SK-N-SH (cell line): ENCODE data around the gene PRRC2B. TPM values are rescaled to one million over a fixed set of nuclear protein-coding genes. Genes with fewer than 3 reads are reported as not detected.

Experiments used
- CTCF ChIA-PET: fragments of 300-600, 350-600 bp; formaldehyde crosslinking; extraction: SDS; loops from one replicate; lab custom pipeline; 2021; lab: Yijun Ruan, JAX
- POLR2A ChIA-PET: fragments of 350-600 bp; sonication (Branson Sonifier 250); formaldehyde crosslinking; extraction: SDS; loops from one replicate; lab custom pipeline; 2020; ENCODE audit warnings: antibody characterized with exemption, inconsistent platforms; lab: Yijun Ruan, JAX
- DNase-seq: peaks from one replicate; pipeline ENCODE4 v3.0.0; 2012
- H2AFZ ChIP-seq: fragments of 200-600 bp; sonication (generic); 2 replicates; pipeline ENCODE4 v1.8.1; 2016; ENCODE audit warnings: antibody characterized with exemption, mild to moderate bottlenecking, low read depth
- H3F3A ChIP-seq: fragments of 200-600 bp; sonication (generic); replicated peaks from 2 replicates; pipeline ENCODE3; 2016; ENCODE audit warnings: antibody characterized with exemption, mild to moderate bottlenecking; ENCODE audit not compliant: insufficient read depth
- H3K27ac ChIP-seq, 2 experiments: fragments of 200-500 bp in 1 of 2; fragments of 200-600 bp in 1 of 2; sonication (Bioruptor generic) in 1 of 2; sonication (generic), shearing (Covaris generic) in 1 of 2; 2 replicates each; pipeline versions ENCODE4 v1.5.1 to v1.6.1; 2014 to 2016; ENCODE audit warnings: low read depth in 2 of 2, inconsistent platforms in 1 of 2, low read length in 1 of 2, mild to moderate bottlenecking in 1 of 2, mixed read lengths in 1 of 2
- H3K27me3 ChIP-seq: fragments of 200-600 bp; sonication (generic), shearing (Covaris generic); 2 replicates; pipeline ENCODE4 v1.6.1; 2016; ENCODE audit warnings: mixed run types; ENCODE audit not compliant: insufficient read depth
- H3K36me3 ChIP-seq, 2 experiments: fragments of 200-500 bp in 1 of 2; fragments of 200-600 bp in 1 of 2; sonication (Bioruptor generic) in 1 of 2; sonication (generic) in 1 of 2; replicated peaks in 1 of 2; 2 replicates each; pipeline versions ENCODE3 to v1.5.1; 2014 to 2016; ENCODE audit warnings: low read length in 1 of 2, mild to moderate bottlenecking in 1 of 2; ENCODE audit not compliant: insufficient read depth in 2 of 2, control insufficient read depth in 1 of 2
- H3K4me1 ChIP-seq, 2 experiments: fragments of 200-500 bp in 1 of 2; fragments of 200-600 bp in 1 of 2; sonication (Bioruptor generic) in 1 of 2; sonication (generic), shearing (Covaris generic) in 1 of 2; 2 replicates each; pipeline versions ENCODE4 v1.5.1 to v1.6.1; 2014 to 2016; ENCODE audit warnings: low read depth in 1 of 2, low read length in 1 of 2, mixed run types in 1 of 2; ENCODE audit not compliant: insufficient read depth in 2 of 2, control insufficient read depth in 1 of 2
- H3K4me2 ChIP-seq: fragments of 200-600 bp; sonication (generic), shearing (Covaris generic); 2 replicates; pipeline ENCODE4 v1.6.1; 2017; ENCODE audit warnings: mixed run types
- H3K4me3 ChIP-seq, 2 experiments: fragments of 200-500 bp in 1 of 2; fragments of 200-600 bp in 1 of 2; sonication (Bioruptor generic) in 1 of 2; sonication (generic), shearing (Covaris generic) in 1 of 2; 2 replicates each; pipeline versions ENCODE4 v1.5.1 to v1.8.1; 2014 to 2016; ENCODE audit warnings: low read depth in 2 of 2, inconsistent platforms in 1 of 2, low read length in 1 of 2, mild to moderate bottlenecking in 1 of 2, mixed read lengths in 1 of 2, moderate library complexity in 1 of 2
- H3K79me2 ChIP-seq: fragments of 200-600 bp; sonication (generic); 2 replicates; pipeline ENCODE4 v1.8.1; 2017; ENCODE audit warnings: mild to moderate bottlenecking; ENCODE audit not compliant: insufficient read depth
- H3K9ac ChIP-seq: fragments of 200-600 bp; sonication (generic); 2 replicates; pipeline ENCODE4 v1.6.1; 2017; ENCODE audit warnings: mixed run types
- H3K9me2 ChIP-seq: fragments of 200-600 bp; sonication (generic); 2 replicates; pipeline ENCODE4 v1.6.1; 2017; ENCODE audit warnings: mixed run types
- H3K9me3 ChIP-seq: fragments of 200-600 bp; sonication (generic); 2 replicates; pipeline ENCODE4 v1.6.1; 2017; ENCODE audit warnings: mixed run types, mild to moderate bottlenecking, moderate library complexity
- H4K20me1 ChIP-seq: fragments of 200-600 bp; sonication (generic); 2 replicates; pipeline ENCODE4 v1.6.1; 2017; ENCODE audit warnings: mild to moderate bottlenecking, mixed run types; ENCODE audit not compliant: insufficient read depth
- CHD2 ChIP-seq: fragments of 150-350 bp; IDR thresholded peaks from 2 replicates; pipeline ENCODE4 v1.6.1; 2018; ENCODE audit warnings: low read length; ENCODE audit not compliant: partially characterized antibody
- CTCF ChIP-seq: fragments of 200-600 bp; sonication (generic); IDR thresholded peaks from 2 replicates; pipeline ENCODE4 v1.6.1; 2017; ENCODE audit warnings: antibody characterized with exemption, mild to moderate bottlenecking, moderate library complexity
- ELF1 ChIP-seq: IDR thresholded peaks from 2 replicates; pipeline ENCODE4 v1.4.0; 2012
- MAX ChIP-seq: IDR thresholded peaks from 2 replicates; pipeline ENCODE4 v1.4.0; 2012; ENCODE audit warnings: low read depth
- NRF1 ChIP-seq: IDR thresholded peaks from 2 replicates; pipeline ENCODE4 v1.6.1; 2012; ENCODE audit warnings: low read depth, mild to moderate bottlenecking, low read length
- POLR2AphosphoS5 ChIP-seq: IDR thresholded peaks from 2 replicates; pipeline ENCODE4 v1.6.1; 2012; ENCODE audit warnings: low read depth, low read length
- RCOR1 ChIP-seq: fragments of 150-350 bp; IDR thresholded peaks from 2 replicates; pipeline ENCODE4 v1.6.1; 2017; ENCODE audit warnings: antibody characterized with exemption, low read length
- REST ChIP-seq: IDR thresholded peaks from 2 replicates; pipeline ENCODE4 v1.6.1; 2012; ENCODE audit warnings: mild to moderate bottlenecking, low read depth, low read length, moderate library complexity
- SIN3A ChIP-seq: IDR thresholded peaks from 2 replicates; pipeline ENCODE4 v1.6.1; 2012; ENCODE audit warnings: low read depth, mild to moderate bottlenecking, low read length, moderate library complexity, borderline replicate concordance
- TAF1 ChIP-seq: IDR thresholded peaks from 2 replicates; pipeline ENCODE4 v1.6.1; 2012; ENCODE audit warnings: low read depth, mild to moderate bottlenecking, low read length, moderate library complexity, borderline replicate concordance
- USF2 ChIP-seq: fragments of 150-350 bp; IDR thresholded peaks from 2 replicates; pipeline ENCODE4 v1.6.1; 2017; ENCODE audit warnings: antibody characterized with exemption, low read length, low read depth, borderline replicate concordance
- YY1 ChIP-seq: IDR thresholded peaks from 2 replicates; pipeline ENCODE4 v1.4.0; 2012; ENCODE audit warnings: low read depth, mild to moderate bottlenecking
- WGBS: methylation state at CpG from one replicate; pipeline ENCODE4 v1.1.6; 2017; ENCODE audit warnings: low lambda C conversion rate; 5-methylcytosine and 5-hydroxymethylcytosine counted together
- polyA plus RNA-seq, 3 experiments: library from polyadenylated mRNA; depleted of rRNA; stranded (reverse); fragments of >200 nt; gene quantifications; 2 replicates each; pipeline ENCODE4 v1.2.3, GENCODE V29; 2012

Gene PRRC2B
- polyA plus RNA-seq, 1 of the 3 experiments (the other 2 are of a cell fraction), result 26.3 TPM

- no peak for TF ChIP-seq CTCF
- no peak for TF ChIP-seq USF2
Observed at GRCh38 chr9:131500939-131501541, 107.2 kb downstream of the PRRC2B start (continued).

GRCh38 chr9:131502781-131503625 lies 109.1 kb downstream of the PRRC2B start, which contains the start of gene POMT1:
Gene POMT1 (plus strand): TSS chr9:131502918. CDS start chr9:131504219, 1,301 bp downstream.
- Histone ChIP-seq H3K79me2 (peaks cover 30% of the 10 kb centered on the region), H3F3A (peaks cover 30% of the 10 kb centered on the region), H3K9me3 (no peaks in the 10 kb centered on the region), H3K36me3 (peaks cover 10 to 38% of the 10 kb centered on the region in 2 experiments), H3K4me2 (peak within 1 kb of the TSS; percentile 94), H4K20me1 (no peaks in the 10 kb centered on the region), H3K27ac (peak within 1 kb of the TSS; percentile 23 to 82; a peak in 3 of 4 replicates), H3K4me1 (peaks cover 3 to 16% of the 10 kb centered on the region in 2 experiments; a peak in 1 of 4 replicates), H2AFZ (peak within 1 kb of the TSS; percentile 96), H3K4me3 (peak within 1 kb of the TSS; percentile 87 to 99), H3K9ac (peak within 1 kb of the TSS; percentile 74), H3K27me3 (no peaks in the 10 kb centered on the region), H3K9me2 (no peaks in the 10 kb centered on the region)
- TF ChIP-seq SIN3A (peak; percentile 89; the same call in 1 of the 2 replicates), TAF1 (0 out of 2 replicates have a peak, but pooled peaks have one; percentile 28), RCOR1 (no peak), POLR2AphosphoS5 (peak; percentile 79; the same call in 1 of the 2 replicates), YY1 (peak; percentile 64), CHD2 (peak; percentile 57), REST (peak; percentile 17; the same call in 1 of the 2 replicates), MAX (peak; percentile 46; the same call in 1 of the 2 replicates), ELF1 (no peak), NRF1 (peak; percentile 96)
- POLR2A ChIA-PET, result interaction anchor here (0.8 kb wide), 1 partner anchor 11 kb away, joined by 4 read pairs; no protein-coding TSS in a partner anchor
- under 1% methylated on average over 38 of the region's 83 CpGs for WGBS
- CTCF ChIA-PET, result interaction anchor here (0.7 to 1.7 kb wide), 5 partner anchors 9 to 236 kb away, joined by 4 to 10 read pairs (median 6); no protein-coding TSS in a partner anchor
- peak; percentile 99 for DNase-seq
